ENCODE measurements around the gene UCHL5.

Gene UCHL5

GRCh38 chr1:193059282-193060114, at the start of gene UCHL5, which contains the start of gene RO60:
UCHL5 (minus strand) TSS chr1:193059360; CDS start chr1:193059260, 100 bp downstream.
RO60 (plus strand) TSS chr1:193059612; CDS start chr1:193069055, 9,443 bp downstream.
- DNase-seq = peak; percentile 99

GRCh38 chr1:193108471-193108870, 49.3 kb upstream of the UCHL5 start:
- no peak for DNase-seq

GRCh38 chr1:193105821-193106177, 46.6 kb upstream of the UCHL5 start:
- DNase-seq = no peak

- DNase-seq = peak; percentile 84
Measured at GRCh38 chr1:193104907-193105820, 46.0 kb upstream of the UCHL5 start, which contains the start of gene GLRX2. GLRX2 (minus strand) TSS chr1:193105414; CDS start chr1:193105382, 32 bp downstream.

- DNase-seq = peak; percentile 29
Measured at GRCh38 chr1:193104502-193104906, 45.3 kb upstream of the UCHL5 start.

GRCh38 chr1:193103759-193104501, 44.8 kb upstream of the UCHL5 start:
- no peak for DNase-seq

- no peak for DNase-seq
Measured at GRCh38 chr1:193102662-193103061, 43.5 kb upstream of the UCHL5 start.

GRCh38 chr1:193094112-193094511, 35.0 kb upstream of the UCHL5 start:
- no peak for DNase-seq

- no peak for DNase-seq
Measured at GRCh38 chr1:193090865-193091264, 31.7 kb upstream of the UCHL5 start.

GRCh38 chr1:193087893-193088292, 28.7 kb upstream of the UCHL5 start:
- DNase-seq = no peak

- DNase-seq = no peak
Measured at GRCh38 chr1:193086342-193086741, 27.2 kb upstream of the UCHL5 start.

GRCh38 chr1:193085263-193085662, 26.1 kb upstream of the UCHL5 start:
- no peak for DNase-seq

- DNase-seq = no peak
Measured at GRCh38 chr1:193083365-193084088, 24.4 kb upstream of the UCHL5 start.

GRCh38 chr1:193079187-193079586, 20.0 kb upstream of the UCHL5 start:
- no peak for DNase-seq

GRCh38 chr1:193077991-193078390, 18.8 kb upstream of the UCHL5 start:
- peak; percentile 4 for DNase-seq

GRCh38 chr1:193070942-193071341, 11.8 kb upstream of the UCHL5 start:
- no peak for DNase-seq

- DNase-seq = no peak
Measured at GRCh38 chr1:193070386-193070753, 11.2 kb upstream of the UCHL5 start.

- DNase-seq = no peak
Measured at GRCh38 chr1:193069748-193070385, 10.7 kb upstream of the UCHL5 start.

GRCh38 chr1:193068013-193068412, 8.9 kb upstream of the UCHL5 start:
- no peak for DNase-seq

- DNase-seq = no peak
Measured at GRCh38 chr1:193066606-193067005, 7.4 kb upstream of the UCHL5 start.

- no peak for DNase-seq
Measured at GRCh38 chr1:193065954-193066353, 6.8 kb upstream of the UCHL5 start.

All from NCI-H226 (cell line).